GM12801 (cell line): ENCODE measurements around the gene KLHL3.

ENCODE experiments used
- TF ChIP-seq, protein P1 (sequence below): IDR thresholded peaks from one replicate; pipeline ENCODE4 v1.5.1; 2011; ENCODE audit warnings: control low read depth; ENCODE audit not compliant: insufficient read length; ENCODE audit errors: extremely low read depth

The KLHL3 gene

DNA sequence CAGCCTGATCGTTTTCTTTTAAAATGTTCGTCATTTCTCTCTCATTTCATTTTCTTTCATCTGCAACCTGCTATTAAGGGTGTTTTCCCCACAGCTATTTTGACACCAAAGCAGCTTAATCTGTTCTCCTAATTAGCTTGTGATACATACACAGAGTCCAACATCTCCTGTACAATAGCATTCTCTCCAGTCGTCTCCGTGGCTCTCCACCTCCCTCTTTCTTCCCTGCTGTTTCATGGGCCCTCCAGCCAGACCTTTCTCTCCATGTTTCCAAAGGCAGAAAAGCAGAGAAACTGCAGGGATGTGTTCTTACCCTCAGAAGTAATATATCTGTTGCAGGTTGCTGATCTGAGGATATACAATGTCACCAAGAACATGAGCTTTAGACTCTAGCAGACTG is 148.0 kb downstream of the KLHL3 start:
- TF ChIP-seq, protein P1, sequence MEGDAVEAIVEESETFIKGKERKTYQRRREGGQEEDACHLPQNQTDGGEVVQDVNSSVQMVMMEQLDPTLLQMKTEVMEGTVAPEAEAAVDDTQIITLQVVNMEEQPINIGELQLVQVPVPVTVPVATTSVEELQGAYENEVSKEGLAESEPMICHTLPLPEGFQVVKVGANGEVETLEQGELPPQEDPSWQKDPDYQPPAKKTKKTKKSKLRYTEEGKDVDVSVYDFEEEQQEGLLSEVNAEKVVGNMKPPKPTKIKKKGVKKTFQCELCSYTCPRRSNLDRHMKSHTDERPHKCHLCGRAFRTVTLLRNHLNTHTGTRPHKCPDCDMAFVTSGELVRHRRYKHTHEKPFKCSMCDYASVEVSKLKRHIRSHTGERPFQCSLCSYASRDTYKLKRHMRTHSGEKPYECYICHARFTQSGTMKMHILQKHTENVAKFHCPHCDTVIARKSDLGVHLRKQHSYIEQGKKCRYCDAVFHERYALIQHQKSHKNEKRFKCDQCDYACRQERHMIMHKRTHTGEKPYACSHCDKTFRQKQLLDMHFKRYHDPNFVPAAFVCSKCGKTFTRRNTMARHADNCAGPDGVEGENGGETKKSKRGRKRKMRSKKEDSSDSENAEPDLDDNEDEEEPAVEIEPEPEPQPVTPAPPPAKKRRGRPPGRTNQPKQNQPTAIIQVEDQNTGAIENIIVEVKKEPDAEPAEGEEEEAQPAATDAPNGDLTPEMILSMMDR: no peak

DNA sequence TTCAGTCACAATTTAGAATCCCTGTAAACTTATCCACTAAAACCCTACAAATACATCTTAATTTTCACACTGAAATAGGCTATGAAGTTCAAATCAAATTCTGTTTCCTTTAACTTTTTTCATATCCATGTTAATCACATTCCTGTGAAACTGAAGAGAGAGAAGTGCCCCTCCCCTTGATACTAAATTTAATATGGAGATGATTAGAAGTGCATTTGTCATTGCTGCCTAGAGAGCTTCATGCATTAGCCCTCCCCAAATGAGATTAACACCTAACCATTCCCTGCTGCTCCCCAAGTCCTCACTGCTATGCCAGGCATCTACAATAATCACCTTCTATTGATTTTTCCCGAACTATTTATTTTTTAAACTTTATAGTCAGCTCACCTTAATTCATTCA is 151.6 kb downstream of the KLHL3 start:
- TF ChIP-seq, protein P1: no peak

DNA sequence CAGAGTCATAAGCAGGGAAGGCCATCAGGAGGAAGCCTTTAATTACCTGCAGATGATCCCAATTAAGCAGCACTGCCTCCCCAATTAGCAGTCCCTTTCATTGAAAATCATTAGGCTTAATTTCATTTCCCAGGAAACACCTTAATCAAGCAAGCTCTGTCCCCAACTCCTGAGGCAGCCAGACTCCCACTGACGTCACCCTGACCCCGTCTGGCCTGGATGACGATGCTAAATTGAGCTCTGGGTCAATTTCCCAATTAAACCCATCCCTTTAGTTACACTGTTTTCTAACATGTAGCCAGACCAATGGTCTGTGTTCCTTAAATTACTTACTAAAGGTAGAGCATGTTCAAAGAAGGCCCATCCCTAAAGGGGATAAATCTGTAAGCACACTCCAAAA is 152.8 kb downstream of the KLHL3 start:
- TF ChIP-seq, protein P1: no peak

DNA sequence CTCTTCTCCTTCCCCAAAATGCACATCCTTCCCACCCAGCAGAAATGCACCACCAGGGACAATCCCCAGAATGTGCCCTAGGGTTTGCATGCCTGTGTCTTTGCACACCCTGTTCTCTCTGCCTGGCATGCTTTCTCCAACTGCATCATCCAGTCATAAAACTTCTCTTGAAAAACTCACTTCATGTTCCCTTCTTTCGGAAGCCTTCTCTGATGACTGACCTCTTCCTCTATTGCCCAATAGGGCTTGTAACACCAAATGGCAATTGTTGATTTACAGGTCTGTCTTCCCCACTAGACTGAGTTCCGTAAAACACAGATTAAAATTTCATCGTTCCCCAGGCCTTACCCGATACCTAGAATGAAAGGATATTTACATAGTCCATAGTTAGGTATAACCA is 153.7 kb downstream of the KLHL3 start:
- TF ChIP-seq, protein P1: no peak

DNA sequence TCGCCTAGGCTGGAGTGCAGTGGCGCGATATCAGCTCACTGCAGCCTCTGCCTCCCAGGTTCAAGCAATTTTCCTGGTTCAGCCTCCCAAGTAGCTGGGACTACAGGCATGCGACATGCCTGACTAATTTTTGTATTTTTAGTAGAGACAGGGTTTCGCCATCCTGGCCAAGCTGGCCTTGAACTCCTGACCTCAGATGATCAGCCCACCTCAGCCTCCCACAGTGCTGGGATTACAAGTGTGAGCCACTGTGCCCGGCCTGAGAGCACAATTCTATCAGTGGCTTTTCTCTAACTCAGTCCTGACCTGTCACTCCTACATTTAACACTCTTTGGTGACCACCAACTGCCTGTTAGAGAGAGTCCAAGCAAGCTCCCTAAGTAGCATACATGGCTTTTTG is 154.1 kb downstream of the KLHL3 start:
- TF ChIP-seq, protein P1: no peak

DNA sequence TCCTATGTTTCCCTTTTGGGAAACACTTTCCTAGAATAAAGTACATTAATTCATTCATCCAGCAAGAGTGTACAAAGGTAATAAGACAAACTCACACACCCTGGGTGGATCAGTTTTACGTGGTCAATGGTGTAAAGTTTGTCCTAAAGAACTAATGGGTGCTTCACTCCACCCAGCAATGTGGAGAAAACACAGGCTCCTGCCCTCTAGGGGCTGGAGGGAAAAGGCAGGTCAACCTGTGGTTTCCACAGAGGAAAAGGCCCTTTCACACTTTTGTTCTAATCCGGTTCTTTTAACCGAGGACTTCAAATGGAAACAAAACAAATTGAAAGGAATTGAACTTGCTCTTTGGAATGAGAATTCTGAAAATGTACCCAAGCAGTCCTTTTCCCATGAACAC is 155.9 kb downstream of the KLHL3 start:
- TF ChIP-seq, protein P1: no peak

DNA sequence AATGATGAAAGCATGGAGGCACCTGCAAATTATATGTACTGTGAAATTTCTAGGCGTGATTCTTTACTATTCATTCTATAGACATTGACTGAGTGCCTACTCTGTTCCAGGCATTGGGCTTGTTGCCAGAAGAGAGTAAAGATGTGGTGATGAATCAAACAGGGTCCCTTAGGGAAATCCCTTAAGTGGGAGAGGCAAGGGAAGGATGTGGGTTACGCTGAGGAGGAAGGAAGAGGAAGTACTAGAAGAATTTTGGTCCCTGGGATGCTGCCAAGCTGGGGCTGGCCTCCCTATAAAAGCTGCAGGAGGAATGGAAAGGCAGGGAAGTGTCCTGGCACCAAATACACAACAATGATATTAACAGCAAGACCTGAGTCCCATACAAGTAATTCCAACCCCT is 160.0 kb downstream of the KLHL3 start:
- TF ChIP-seq, protein P1: no peak

DNA sequence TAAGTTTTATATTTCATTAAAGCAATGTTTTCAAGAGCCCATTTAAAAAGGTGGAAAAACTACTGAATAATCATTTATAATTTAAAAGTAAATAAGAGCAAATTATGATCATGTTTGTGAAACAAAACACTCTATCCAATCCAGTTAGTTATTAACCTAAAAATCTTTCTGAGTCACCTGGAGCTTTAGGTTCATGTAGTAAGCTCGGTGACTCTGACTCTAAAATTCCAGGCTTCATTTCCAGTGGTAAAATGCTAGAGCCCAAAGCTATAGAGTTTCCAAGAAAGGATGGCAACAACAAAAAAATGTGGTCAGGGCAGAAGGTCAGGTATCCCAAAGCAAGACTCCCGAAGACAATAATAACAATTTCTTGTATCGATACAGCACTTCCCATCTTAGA is 160.7 kb downstream of the KLHL3 start:
- TF ChIP-seq, protein P1: no peak
